AG09319 (cell line): ENCODE measurements around the gene DMAP1.

Source experiments
- DNase-seq: peaks from one replicate; pipeline ENCODE4 v3.0.0-alpha.2; 2010; ENCODE audit warnings: low read depth; ENCODE audit errors: extremely low read depth
- CTCF ChIP-seq: IDR thresholded peaks from 2 replicates; pipeline ENCODE4 v1.5.1; 2011; ENCODE audit warnings: low read depth, mild to moderate bottlenecking, inconsistent platforms, low read length, moderate library complexity

The DMAP1 gene

DNA sequence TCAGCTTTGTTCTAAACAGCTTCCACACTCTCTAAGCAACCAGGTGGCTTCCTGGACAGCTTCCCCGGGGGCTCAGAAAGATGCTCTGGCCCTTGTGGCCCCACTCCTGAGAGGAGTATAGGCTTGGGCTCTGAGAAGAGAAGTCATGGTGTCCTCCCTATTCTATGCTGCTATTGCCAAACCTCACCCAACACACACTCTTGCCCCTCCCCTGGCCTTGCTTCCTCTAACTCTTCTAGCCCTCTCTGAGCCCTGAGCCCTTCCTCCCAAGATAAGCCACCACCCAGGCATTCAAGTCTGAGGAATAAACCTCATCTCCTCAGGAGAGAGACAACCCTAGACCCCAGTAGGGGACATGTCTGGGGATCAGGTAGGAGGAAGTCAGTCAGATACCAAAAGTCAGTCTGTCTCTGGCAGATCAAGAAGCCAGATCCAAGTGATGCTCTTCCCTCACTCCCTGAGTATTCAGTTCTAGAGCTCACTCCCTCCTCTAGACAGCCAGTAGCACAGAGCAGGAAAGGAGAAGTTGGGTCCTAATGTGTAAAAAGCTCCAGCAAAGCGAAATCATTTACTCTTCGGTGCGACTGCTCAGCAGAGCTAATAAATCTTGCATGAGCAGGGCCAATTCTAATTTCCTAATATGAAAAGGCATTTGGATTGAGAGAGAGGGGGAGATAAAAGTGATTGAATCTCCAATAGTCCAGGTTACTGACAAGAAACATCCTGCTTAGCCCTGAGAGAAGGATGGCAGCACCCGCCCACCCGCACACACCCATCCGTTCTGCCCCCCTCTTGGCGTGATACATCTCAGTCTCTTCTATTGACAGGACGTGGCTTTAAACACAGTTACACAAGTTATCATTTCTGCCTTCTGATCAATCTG lies 50.5 kb downstream of the DMAP1 start:
- no peak for TF ChIP-seq CTCF
- DNase-seq: no peak

DNA sequence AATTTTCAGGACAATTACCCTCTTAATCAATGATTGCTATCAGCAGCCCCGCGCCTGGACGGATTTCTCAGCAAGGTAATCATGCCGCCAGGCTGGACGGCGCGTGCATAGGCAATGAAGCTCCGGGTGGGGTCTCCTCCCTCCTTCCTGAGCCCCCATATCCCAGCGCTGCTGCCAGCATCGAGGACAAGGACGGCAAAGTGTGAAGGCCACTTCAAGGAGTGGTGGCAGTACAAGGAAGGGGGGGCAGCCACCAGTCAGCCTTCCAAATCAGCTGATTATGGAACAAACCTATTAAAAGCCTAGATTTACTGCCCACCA lies 51.1 kb downstream of the DMAP1 start:
- no peak for DNase-seq

DNA sequence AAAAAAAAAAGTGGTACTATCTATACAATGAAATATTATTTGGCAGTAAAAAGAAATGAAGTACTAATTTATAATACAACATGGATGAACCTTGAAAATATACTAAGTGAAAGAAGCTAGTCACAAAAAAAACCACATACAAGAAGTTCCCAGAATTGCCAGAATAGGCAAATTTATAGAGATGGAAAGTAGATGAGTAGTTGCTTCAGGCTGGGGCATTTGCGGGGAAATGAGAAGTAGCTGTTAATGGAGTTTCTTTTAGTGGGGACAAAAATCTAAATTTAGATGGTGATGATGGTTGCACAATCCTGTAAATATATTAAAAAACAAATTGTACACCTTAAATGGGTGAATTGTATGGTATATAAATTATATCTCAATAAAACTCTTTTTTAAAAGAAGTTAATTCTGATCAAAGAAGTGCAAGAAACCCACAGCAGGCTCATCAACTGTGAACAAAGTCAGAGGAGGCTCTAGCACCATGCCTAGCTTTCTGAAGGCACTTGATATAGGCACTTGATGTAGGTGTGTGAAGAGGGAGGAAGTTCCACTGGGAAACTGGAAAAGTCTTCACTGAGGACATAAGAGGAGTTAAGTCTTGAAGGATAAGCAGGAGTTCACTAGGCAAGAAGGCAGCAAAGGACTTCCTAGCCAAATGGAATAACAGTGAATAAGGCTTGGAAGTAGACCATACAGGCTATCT lies 52.5 kb downstream of the DMAP1 start:
- no peak for TF ChIP-seq CTCF
- DNase-seq: no peak

More for the DNA sequence above, 51.1 kb downstream of the DMAP1 start:
- TF ChIP-seq CTCF: no peak

GRCh38 chr1:44266400-44267344 lies 53.4 kb downstream of the DMAP1 start:
- TF ChIP-seq CTCF: no peak
- no peak for DNase-seq

- no peak for DNase-seq
- TF ChIP-seq CTCF: no peak
These were observed 54.2 kb downstream of the DMAP1 start for GRCh38 chr1:44267438-44267837.

DNA sequence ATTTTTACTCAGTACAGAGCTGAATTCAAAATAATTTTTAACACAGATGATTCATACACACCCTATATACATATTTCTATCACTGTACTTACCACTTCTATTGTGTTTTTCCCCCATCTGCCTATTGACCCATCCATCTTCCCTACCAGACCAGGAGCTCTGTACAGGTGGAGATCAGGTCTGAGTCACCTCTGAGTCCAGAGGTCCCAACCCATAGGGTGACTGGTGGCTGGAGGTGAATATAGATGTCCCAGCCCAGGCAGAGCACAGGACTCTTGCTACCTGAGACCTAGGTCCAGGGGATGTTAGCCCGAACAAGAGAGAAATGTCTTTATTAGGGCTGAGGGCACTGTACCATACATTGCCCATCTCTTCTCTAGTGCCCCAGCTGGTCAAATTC lies 54.8 kb downstream of the DMAP1 start:
- no peak for TF ChIP-seq CTCF

More for the DNA sequence above, 54.8 kb downstream of the DMAP1 start:
- DNase-seq: no peak
